ENCODE data around the gene RRBP1. TPM values are rescaled to one million over a fixed set of nuclear protein-coding genes. Genes with fewer than 3 reads are reported as not detected.
A peak's percentile ranks its signal among the peaks of the same experiment; 100 is the strongest.

RRBP1 gene
- total RNA-seq, 3 donors from 2014 or later = 210 to 402 (median 377) TPM

GRCh38 chr20:17675519-17676377 lies 6.3 kb downstream of the RRBP1 start:
- TF ChIP-seq, protein P1, sequence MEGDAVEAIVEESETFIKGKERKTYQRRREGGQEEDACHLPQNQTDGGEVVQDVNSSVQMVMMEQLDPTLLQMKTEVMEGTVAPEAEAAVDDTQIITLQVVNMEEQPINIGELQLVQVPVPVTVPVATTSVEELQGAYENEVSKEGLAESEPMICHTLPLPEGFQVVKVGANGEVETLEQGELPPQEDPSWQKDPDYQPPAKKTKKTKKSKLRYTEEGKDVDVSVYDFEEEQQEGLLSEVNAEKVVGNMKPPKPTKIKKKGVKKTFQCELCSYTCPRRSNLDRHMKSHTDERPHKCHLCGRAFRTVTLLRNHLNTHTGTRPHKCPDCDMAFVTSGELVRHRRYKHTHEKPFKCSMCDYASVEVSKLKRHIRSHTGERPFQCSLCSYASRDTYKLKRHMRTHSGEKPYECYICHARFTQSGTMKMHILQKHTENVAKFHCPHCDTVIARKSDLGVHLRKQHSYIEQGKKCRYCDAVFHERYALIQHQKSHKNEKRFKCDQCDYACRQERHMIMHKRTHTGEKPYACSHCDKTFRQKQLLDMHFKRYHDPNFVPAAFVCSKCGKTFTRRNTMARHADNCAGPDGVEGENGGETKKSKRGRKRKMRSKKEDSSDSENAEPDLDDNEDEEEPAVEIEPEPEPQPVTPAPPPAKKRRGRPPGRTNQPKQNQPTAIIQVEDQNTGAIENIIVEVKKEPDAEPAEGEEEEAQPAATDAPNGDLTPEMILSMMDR (IDR thresholded peaks at IDR 0.05) = no peak
- ATAC-seq = no peak
- DNase-seq = no peak
- Histone ChIP-seq H3K9me3 (no peaks in the 10 kb centered on the region), H3K4me3 (no peak overlapping the region), H3K4me1 (ENCODE audit: low read depth) (peaks cover 32% of the 10 kb centered on the region), H3K36me3 (ENCODE audit: low read depth) (peaks cover 8% of the 10 kb centered on the region)
- intact Hi-C loops (cut with DNase I, micrococcal nuclease) = no loop called here

DNA sequence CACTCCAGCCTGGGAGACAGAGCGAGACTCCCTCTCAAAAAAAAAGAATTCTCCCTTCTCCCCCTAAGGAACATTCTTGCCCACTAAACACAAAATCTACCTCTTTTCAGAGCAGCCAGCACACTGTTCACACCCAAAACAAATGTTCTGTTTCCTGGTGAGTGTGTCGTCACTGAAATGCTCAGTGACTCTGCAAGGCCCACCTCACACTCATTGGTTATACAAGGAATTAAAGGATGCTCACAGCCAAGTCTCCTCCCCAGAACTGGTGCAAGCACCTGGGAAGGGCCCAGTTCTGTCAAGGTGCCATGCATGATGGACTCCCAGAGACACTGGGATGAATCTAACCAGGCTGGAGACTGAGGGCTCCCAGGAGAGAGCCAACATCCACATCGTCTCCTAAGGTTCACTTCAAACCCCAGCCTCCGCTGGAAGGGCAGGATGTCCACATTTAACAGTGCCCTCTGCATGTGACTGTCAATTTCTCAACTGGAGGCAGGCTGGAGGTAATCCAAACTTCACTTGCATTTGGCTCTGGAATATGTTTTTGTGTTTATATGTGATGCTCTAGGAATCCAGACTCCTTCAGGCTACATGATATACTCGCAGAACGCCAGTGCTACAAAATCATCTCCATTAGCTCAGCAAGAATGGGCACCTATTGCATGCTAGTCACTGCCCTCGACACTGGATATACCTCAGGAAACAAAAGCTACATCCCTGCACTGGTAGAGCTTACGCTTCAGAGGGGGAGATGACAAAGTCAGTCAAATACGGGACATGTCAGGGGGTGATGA lies 7.1 kb downstream of the RRBP1 start:
- ATAC-seq (no peak), DNase-seq (no peak)
- Histone ChIP-seq H3K4me3 (no peak overlapping the region), H3K4me1 (ENCODE audit: low read depth) (peaks cover 29% of the 10 kb centered on the region), H3K9me3 (no peaks in the 10 kb centered on the region), H3K36me3 (ENCODE audit: low read depth) (peaks cover 8% of the 10 kb centered on the region)
- intact Hi-C loops (cut with DNase I, micrococcal nuclease) = no loop called here
- TF ChIP-seq, protein P1 (IDR thresholded peaks at IDR 0.05) = no peak

- no peaks in the 10 kb centered on the region for H3K9me3 ChIP-seq
- peaks cover 8% of the 10 kb centered on the region for H3K36me3 ChIP-seq (ENCODE audit: low read depth)
- no peak overlapping the region for H3K4me3 ChIP-seq
- peaks cover 15% of the 10 kb centered on the region for H3K4me1 ChIP-seq (ENCODE audit: low read depth)
- TF ChIP-seq, protein P1 (IDR thresholded peaks at IDR 0.05) = no peak
- no peak for DNase-seq
- ATAC-seq = peak; percentile 40
- intact Hi-C loops (cut with DNase I, micrococcal nuclease) = no loop called here
These were observed 9.0 kb downstream of the RRBP1 start for GRCh38 chr20:17673084-17673483.

DNA sequence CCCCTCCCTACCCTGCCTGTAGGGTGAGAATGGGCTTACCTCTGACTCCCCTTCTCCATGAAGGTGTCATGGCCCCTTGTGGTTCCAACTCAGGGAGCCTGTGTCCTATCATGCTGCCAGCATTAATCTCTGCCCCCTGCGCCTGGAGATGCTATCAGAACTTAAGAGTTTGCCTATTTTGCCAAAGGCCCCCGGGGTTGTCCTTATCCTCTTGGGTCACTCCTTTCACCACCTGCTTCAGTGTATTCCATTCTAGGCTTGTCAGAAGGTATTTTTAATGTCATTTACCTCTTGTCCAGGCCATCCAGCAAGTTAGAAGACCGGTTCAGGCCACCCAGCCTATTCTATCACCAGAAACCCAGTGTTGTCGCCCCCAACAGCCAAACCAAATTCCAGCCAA lies 10.5 kb downstream of the RRBP1 start:
- H3K4me3 ChIP-seq = no peak overlapping the region
- H3K9me3 ChIP-seq = no peaks in the 10 kb centered on the region
- intact Hi-C loops (cut with DNase I, micrococcal nuclease) = no loop called here
- peaks cover 14% of the 10 kb centered on the region for H3K4me1 ChIP-seq (ENCODE audit: low read depth)
- ATAC-seq = no peak
- TF ChIP-seq, protein P1 (IDR thresholded peaks at IDR 0.05) = no peak
- no peak for DNase-seq
- H3K36me3 ChIP-seq (ENCODE audit: low read depth) = peaks cover 3% of the 10 kb centered on the region

DNA sequence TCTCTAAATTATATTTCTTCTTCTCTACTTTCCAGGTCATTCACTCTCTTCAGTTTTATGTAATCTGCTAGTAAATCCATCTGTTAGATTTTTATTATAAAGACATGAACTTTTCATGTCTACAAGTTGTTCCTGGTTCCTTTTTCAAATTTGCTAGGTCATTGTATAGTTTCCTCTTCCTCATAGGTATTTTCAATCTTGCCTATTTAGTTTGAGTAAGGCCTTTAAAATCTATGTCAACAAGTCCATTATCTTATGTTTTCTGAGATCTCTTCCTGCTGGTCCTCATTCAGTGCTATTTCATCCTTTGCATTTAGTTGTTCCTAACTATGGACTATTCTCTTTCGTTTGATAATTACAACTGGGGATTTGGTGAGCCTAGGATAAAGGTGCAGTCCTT lies 11.0 kb downstream of the RRBP1 start:
- peak; percentile 45 for ATAC-seq
- peaks cover 3% of the 10 kb centered on the region for H3K36me3 ChIP-seq (ENCODE audit: low read depth)
- DNase-seq = no peak
- H3K9me3 ChIP-seq = no peaks in the 10 kb centered on the region
- H3K4me3 ChIP-seq = no peak overlapping the region
- intact Hi-C loops (cut with DNase I, micrococcal nuclease) = no loop called here
- TF ChIP-seq, protein P1 (IDR thresholded peaks at IDR 0.05) = no peak
- H3K4me1 ChIP-seq (ENCODE audit: low read depth) = peaks cover 14% of the 10 kb centered on the region

All from mucosa of descending colon (tissue), 3 donors.